ENCODE measurements around the gene SNTB2.
"Not testable (repeated sequence)": the region's sequence is repeated elsewhere in the genome, so short reads cannot be mapped to it uniquely, and the experiment has no call there.

SNTB2 gene

GRCh38 chr16:69239851-69240250, 52.9 kb downstream of the SNTB2 start:
- DNase-seq, result no peak

- DNase-seq, result no peak
Measured at GRCh38 chr16:69240331-69240730, 53.4 kb downstream of the SNTB2 start.

- no peak for DNase-seq
Measured at GRCh38 chr16:69241926-69242325, 55.0 kb downstream of the SNTB2 start.

GRCh38 chr16:69243479-69243878, 56.5 kb downstream of the SNTB2 start:
- no peak for DNase-seq

GRCh38 chr16:69244336-69244735, 57.4 kb downstream of the SNTB2 start:
- no peak for DNase-seq

GRCh38 chr16:69250081-69250480, 63.1 kb downstream of the SNTB2 start:
- DNase-seq, result no peak

- DNase-seq, result no peak
Measured at GRCh38 chr16:69253870-69254341, 66.9 kb downstream of the SNTB2 start.

GRCh38 chr16:69259428-69259764, 72.4 kb downstream of the SNTB2 start:
- not testable (repeated sequence) for DNase-seq

GRCh38 chr16:69260019-69260418, 73.1 kb downstream of the SNTB2 start:
- no peak for DNase-seq

- no peak for DNase-seq
Measured at GRCh38 chr16:69260506-69260905, 73.5 kb downstream of the SNTB2 start.

- no peak for DNase-seq
Measured at GRCh38 chr16:69266334-69267063, 79.5 kb downstream of the SNTB2 start.

- no peak for DNase-seq
Measured at GRCh38 chr16:69267633-69268032, 80.7 kb downstream of the SNTB2 start.

- DNase-seq, result no peak
Measured at GRCh38 chr16:69270395-69270794, 83.4 kb downstream of the SNTB2 start.

GRCh38 chr16:69270831-69271230, 83.9 kb downstream of the SNTB2 start:
- no peak for DNase-seq

GRCh38 chr16:69273009-69273408, 86.0 kb downstream of the SNTB2 start:
- DNase-seq, result no peak

- DNase-seq, result no peak
Measured at GRCh38 chr16:69274699-69275235, 87.8 kb downstream of the SNTB2 start.

- no peak for DNase-seq
Measured at GRCh38 chr16:69276148-69277115, 89.5 kb downstream of the SNTB2 start.

- no peak for DNase-seq
Measured at GRCh38 chr16:69277413-69277812, 90.4 kb downstream of the SNTB2 start.

- no peak for DNase-seq
Measured at GRCh38 chr16:69283851-69284250, 96.9 kb downstream of the SNTB2 start.

- no peak for DNase-seq
Measured at GRCh38 chr16:69285240-69285639, 98.3 kb downstream of the SNTB2 start.

- no peak for DNase-seq
Measured at GRCh38 chr16:69286941-69287713, 100.2 kb downstream of the SNTB2 start.

GRCh38 chr16:69291657-69292056, 104.7 kb downstream of the SNTB2 start:
- not testable (repeated sequence) for DNase-seq

GRCh38 chr16:69293401-69293800, 106.4 kb downstream of the SNTB2 start:
- DNase-seq, result no peak

Measured in NK-92 treated with Interleukin-12 subunit alpha and Interleukin-12 subunit beta, amount 100 ng/mL, for 24 hours (cell line).